HCT116 (cell line): ENCODE data around the gene MTOR. TPM values are rescaled to one million over a fixed set of nuclear protein-coding genes. Genes with fewer than 3 reads are reported as not detected.

ENCODE experiments used
- ATAC-seq: fragments of 200-7000 bp; cut with Tn5 transposase; 2 replicates; pipeline ENCODE4 v1.9.1; 2020; ENCODE audit warnings: mild to moderate bottlenecking, moderate library complexity
- BruUV-seq: library from RNA; stranded (reverse); fragments of 400-500 nt; replicated peaks from 2 replicates; lab custom pipeline; 2021; lab: Mats Ljungman, UMichigan
- CTCF ChIA-PET: fragments of 300-600 bp; sonication (Branson Sonifier 250); formaldehyde crosslinking; loops from one replicate; lab custom pipeline; 2021; ENCODE audit warnings: antibody characterized with exemption; lab: Charles Lee
- POLR2A ChIA-PET: fragments of 300-600, 350-600 bp; sonication (Branson Sonifier 250); formaldehyde crosslinking; loops from one replicate; lab custom pipeline; 2021; ENCODE audit warnings: antibody characterized with exemption; lab: Charles Lee
- RAD21 ChIA-PET, 2 experiments: fragments of 300-600 bp; sonication (Branson Sonifier 250); formaldehyde crosslinking; loops; one replicate each; lab custom pipeline; 2023; ENCODE audit warnings: low total read pairs in 2 of 2; ENCODE audit not compliant: uncharacterized antibody in 2 of 2, unreplicated experiment in 2 of 2, low non-redundant PET in 1 of 2; lab: Charles Lee
- DNase-seq: peaks from one replicate; pipeline ENCODE4 v3.0.0-alpha.2; 2010; ENCODE audit warnings: low read depth, low spot score
- H2AFZ ChIP-seq: fragments of 200-600 bp; shearing (Covaris generic), sonication (generic); 2 replicates; pipeline ENCODE4 v1.6.1; 2017; ENCODE audit warnings: low read depth, mixed run types, mixed read lengths, antibody characterized with exemption, low read length; ENCODE audit not compliant: poor library complexity, severe bottlenecking
- H3K27ac ChIP-seq: 2 replicates; pipeline ENCODE4 v1.5.1; 2012; ENCODE audit warnings: low read depth, low read length
- H3K27me3 ChIP-seq: fragments of 200-600 bp; sonication (generic); 2 replicates; pipeline ENCODE4 v1.6.1; 2016; ENCODE audit warnings: mixed run types, low read length, mixed read lengths; ENCODE audit not compliant: insufficient read depth
- H3K36me3 ChIP-seq, 2 experiments: fragments of 200-500 bp in 1 of 2; fragments of 200-600 bp in 1 of 2; sonication (Bioruptor generic) in 1 of 2; sonication (generic) in 1 of 2; 2 replicates each; pipeline versions ENCODE4 v1.5.1 to v1.6.1; 2014 to 2016; ENCODE audit warnings: low read length in 2 of 2, inconsistent platforms in 1 of 2, mixed read lengths in 1 of 2, mixed run types in 1 of 2; ENCODE audit not compliant: insufficient read depth in 2 of 2, control insufficient read depth in 1 of 2
- H3K4me1 ChIP-seq, 2 experiments: fragments of 200-600 bp in 1 of 2; sonication (generic) in 1 of 2; 2 replicates each; pipeline versions ENCODE4 v1.5.1 to v1.6.1; 2012 to 2017; ENCODE audit warnings: low read length in 2 of 2, inconsistent platforms in 1 of 2, mild to moderate bottlenecking in 1 of 2, mixed read lengths in 1 of 2, mixed run types in 1 of 2, moderate library complexity in 1 of 2; ENCODE audit not compliant: insufficient read depth in 2 of 2, control insufficient read depth in 1 of 2
- H3K4me2 ChIP-seq: fragments of 200-600 bp; sonication (generic); 2 replicates; pipeline ENCODE4 v1.6.1; 2017; ENCODE audit warnings: mixed run types, low read length, mixed read lengths
- H3K4me3 ChIP-seq, 2 experiments: fragments of 200-600 bp in 1 of 2; sonication (generic) in 1 of 2; replicated peaks in 1 of 2; 2 replicates each; pipeline ENCODE4 v1.5.1; 2011 to 2016; ENCODE audit warnings: low read length in 2 of 2, control low read depth in 1 of 2, low read depth in 1 of 2, mild to moderate bottlenecking in 1 of 2, mixed read lengths in 1 of 2, mixed run types in 1 of 2
- H3K79me2 ChIP-seq: fragments of 200-600 bp; sonication (generic); 2 replicates; pipeline ENCODE4 v1.6.1; 2017; ENCODE audit warnings: mild to moderate bottlenecking, mixed run types, low read length, moderate library complexity, mixed read lengths; ENCODE audit not compliant: insufficient read depth
- H3K9ac ChIP-seq: fragments of 200-600 bp; sonication (generic); 2 replicates; pipeline ENCODE4 v1.6.1; 2016; ENCODE audit warnings: low read length, mixed read lengths
- H3K9me2 ChIP-seq: fragments of 200-600 bp; sonication (generic), shearing (Covaris generic); 2 replicates; pipeline ENCODE4 v1.6.1; 2017; ENCODE audit warnings: mixed run types, mild to moderate bottlenecking, moderate library complexity; ENCODE audit not compliant: insufficient read depth
- H3K9me3 ChIP-seq, 2 experiments: fragments of 200-500 bp in 1 of 2; fragments of 200-600 bp in 1 of 2; sonication (Bioruptor generic) in 1 of 2; sonication (generic) in 1 of 2; 2 replicates each; pipeline ENCODE4 v1.6.1; 2014 to 2017; ENCODE audit warnings: low read length in 2 of 2, mixed read lengths in 2 of 2, inconsistent platforms in 1 of 2, low read depth in 1 of 2, mild to moderate bottlenecking in 1 of 2, mixed run types in 1 of 2, moderate library complexity in 1 of 2; ENCODE audit not compliant: control insufficient read depth in 1 of 2, insufficient read depth in 1 of 2
- H4K20me1 ChIP-seq: fragments of 200-600 bp; sonication (generic), shearing (Covaris generic); 2 replicates; pipeline ENCODE4 v1.6.1; 2017; ENCODE audit warnings: mixed run types, mild to moderate bottlenecking, moderate library complexity; ENCODE audit not compliant: insufficient read depth
- EGR1 ChIP-seq: IDR thresholded peaks from 2 replicates; pipeline ENCODE4 v1.6.1; 2012; ENCODE audit warnings: low read depth
- JUND ChIP-seq: IDR thresholded peaks from 2 replicates; pipeline ENCODE4 v1.6.1; 2012
- SP1 ChIP-seq: IDR thresholded peaks from 2 replicates; pipeline ENCODE4 v1.6.1; 2012; ENCODE audit warnings: low read depth
- YY1 ChIP-seq: IDR thresholded peaks from 2 replicates; pipeline ENCODE4 v1.6.1; 2011; ENCODE audit warnings: low read length, low read depth, moderate library complexity, mild to moderate bottlenecking; ENCODE audit not compliant: insufficient replicate concordance; ENCODE audit errors: extremely low read depth
- ZFX ChIP-seq: fragments of 450-650 bp; IDR thresholded peaks from 2 replicates; pipeline ENCODE4 v1.6.1; 2017
- ZNF274 ChIP-seq: fragments of 200-500 bp; sonication (Bioruptor generic); IDR thresholded peaks from 2 replicates; pipeline ENCODE4 v1.6.1; 2014; ENCODE audit warnings: mild to moderate bottlenecking, low read depth, low read length, inconsistent platforms
- intact Hi-C: fragments of 100-400 bp; cut with micrococcal nuclease; formaldehyde crosslinking; loops from 2 replicates; pipeline ENCODE4 v1.10.0; 2022
- total RNA-seq: library from RNA; stranded (reverse); gene quantifications from one replicate; pipeline ENCODE4 v1.2.1, GENCODE V29; 2021; ENCODE audit not compliant: unreplicated experiment
- TF ChIP-seq, protein P1 (sequence below): IDR thresholded peaks from 2 replicates; pipeline ENCODE4 v1.6.1; 2012
- TF ChIP-seq, protein P2 (sequence below): IDR thresholded peaks from 2 replicates; pipeline ENCODE4 v1.6.1; 2012; ENCODE audit warnings: low read depth
- TF ChIP-seq, protein P3 (sequence below): IDR thresholded peaks from 2 replicates; pipeline ENCODE4 v1.6.1; 2011; ENCODE audit warnings: mild to moderate bottlenecking, low read length, moderate library complexity; ENCODE audit not compliant: insufficient replicate concordance; ENCODE audit errors: extremely low read depth

Gene MTOR
- total RNA-seq, 1 experiment from 2014 or later = 42.2 TPM

DNA sequence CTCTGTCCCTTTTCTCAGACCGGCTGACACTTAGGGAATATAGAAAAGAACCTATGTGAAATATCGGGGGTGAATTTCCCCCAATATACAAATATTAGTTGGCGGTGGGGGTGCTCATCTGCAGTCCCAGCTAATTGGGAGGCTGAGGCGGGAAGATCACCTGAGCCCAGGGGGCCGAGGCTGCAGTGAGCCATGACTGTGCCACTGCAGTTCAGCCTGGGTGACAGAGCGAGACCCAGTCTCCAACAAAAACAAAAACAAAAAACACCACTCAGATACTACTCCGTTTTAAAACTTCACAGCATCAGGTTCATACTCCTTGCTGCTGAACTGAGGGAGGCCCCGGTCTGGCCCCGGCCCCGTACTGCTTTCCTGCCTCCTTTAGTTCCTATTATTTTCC, 156.8 kb downstream of the MTOR start:
- ChIA-PET RAD21 (no interaction called here), POLR2A (no interaction called here), CTCF (no interaction called here)
- no peak overlapping the region for H3K9ac ChIP-seq
- H3K4me1 ChIP-seq = peaks cover 0 to under 1% of the 10 kb centered on the region in 2 experiments; a peak in 2 of 4 replicates
- H3K4me2 ChIP-seq = no peak overlapping the region
- H3K9me2 ChIP-seq = no peaks in the 10 kb centered on the region
- BruUV-seq = no TSS peak
- no peak overlapping the region for H2AFZ ChIP-seq
- intact Hi-C loops = no loop called here
- DNase-seq (no peak), ATAC-seq (no peak)
- H3K9me3 ChIP-seq = no peaks in the 10 kb centered on the region
- peaks cover 19 to 22% of the 10 kb centered on the region in 2 experiments; a peak in 3 of 4 replicates for H3K36me3 ChIP-seq
- no peaks in the 10 kb centered on the region for H3K27me3 ChIP-seq
- no peak overlapping the region for H3K4me3 ChIP-seq
- H3K27ac ChIP-seq = no peak overlapping the region
- TF ChIP-seq EGR1 = no peak
- TF ChIP-seq, protein P1, sequence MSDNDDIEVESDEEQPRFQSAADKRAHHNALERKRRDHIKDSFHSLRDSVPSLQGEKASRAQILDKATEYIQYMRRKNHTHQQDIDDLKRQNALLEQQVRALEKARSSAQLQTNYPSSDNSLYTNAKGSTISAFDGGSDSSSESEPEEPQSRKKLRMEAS = no peak
- no peaks in the 10 kb centered on the region for H3K79me2 ChIP-seq
- no peaks in the 10 kb centered on the region for H4K20me1 ChIP-seq

DNA sequence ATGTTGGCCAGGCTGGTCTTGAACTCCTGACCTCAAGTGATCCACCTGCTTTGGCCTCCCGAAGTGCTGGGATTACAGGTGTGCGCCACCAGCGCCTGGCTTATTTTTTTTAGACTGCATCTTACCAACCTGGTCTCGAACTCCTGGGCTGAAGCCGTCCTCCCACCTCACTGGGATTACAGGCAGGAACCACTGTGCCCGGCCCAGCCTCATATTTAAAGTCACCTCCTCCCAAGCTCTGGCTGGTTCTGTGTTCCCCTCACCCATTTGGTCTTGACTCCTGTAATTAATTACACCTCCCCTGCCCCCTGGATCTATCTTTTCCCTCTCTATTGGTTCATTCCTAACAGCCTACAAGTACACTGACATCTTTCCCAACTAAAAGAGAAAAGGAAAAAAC, 161.0 kb downstream of the MTOR start:
- H2AFZ ChIP-seq = no peak overlapping the region
- TF ChIP-seq ZNF274 (no peak), ZFX (no peak), JUND (no peak), YY1 (no peak), SP1 (no peak)
- TF ChIP-seq, protein P2, sequence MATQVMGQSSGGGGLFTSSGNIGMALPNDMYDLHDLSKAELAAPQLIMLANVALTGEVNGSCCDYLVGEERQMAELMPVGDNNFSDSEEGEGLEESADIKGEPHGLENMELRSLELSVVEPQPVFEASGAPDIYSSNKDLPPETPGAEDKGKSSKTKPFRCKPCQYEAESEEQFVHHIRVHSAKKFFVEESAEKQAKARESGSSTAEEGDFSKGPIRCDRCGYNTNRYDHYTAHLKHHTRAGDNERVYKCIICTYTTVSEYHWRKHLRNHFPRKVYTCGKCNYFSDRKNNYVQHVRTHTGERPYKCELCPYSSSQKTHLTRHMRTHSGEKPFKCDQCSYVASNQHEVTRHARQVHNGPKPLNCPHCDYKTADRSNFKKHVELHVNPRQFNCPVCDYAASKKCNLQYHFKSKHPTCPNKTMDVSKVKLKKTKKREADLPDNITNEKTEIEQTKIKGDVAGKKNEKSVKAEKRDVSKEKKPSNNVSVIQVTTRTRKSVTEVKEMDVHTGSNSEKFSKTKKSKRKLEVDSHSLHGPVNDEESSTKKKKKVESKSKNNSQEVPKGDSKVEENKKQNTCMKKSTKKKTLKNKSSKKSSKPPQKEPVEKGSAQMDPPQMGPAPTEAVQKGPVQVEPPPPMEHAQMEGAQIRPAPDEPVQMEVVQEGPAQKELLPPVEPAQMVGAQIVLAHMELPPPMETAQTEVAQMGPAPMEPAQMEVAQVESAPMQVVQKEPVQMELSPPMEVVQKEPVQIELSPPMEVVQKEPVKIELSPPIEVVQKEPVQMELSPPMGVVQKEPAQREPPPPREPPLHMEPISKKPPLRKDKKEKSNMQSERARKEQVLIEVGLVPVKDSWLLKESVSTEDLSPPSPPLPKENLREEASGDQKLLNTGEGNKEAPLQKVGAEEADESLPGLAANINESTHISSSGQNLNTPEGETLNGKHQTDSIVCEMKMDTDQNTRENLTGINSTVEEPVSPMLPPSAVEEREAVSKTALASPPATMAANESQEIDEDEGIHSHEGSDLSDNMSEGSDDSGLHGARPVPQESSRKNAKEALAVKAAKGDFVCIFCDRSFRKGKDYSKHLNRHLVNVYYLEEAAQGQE = no peak
- TF ChIP-seq, protein P3, sequence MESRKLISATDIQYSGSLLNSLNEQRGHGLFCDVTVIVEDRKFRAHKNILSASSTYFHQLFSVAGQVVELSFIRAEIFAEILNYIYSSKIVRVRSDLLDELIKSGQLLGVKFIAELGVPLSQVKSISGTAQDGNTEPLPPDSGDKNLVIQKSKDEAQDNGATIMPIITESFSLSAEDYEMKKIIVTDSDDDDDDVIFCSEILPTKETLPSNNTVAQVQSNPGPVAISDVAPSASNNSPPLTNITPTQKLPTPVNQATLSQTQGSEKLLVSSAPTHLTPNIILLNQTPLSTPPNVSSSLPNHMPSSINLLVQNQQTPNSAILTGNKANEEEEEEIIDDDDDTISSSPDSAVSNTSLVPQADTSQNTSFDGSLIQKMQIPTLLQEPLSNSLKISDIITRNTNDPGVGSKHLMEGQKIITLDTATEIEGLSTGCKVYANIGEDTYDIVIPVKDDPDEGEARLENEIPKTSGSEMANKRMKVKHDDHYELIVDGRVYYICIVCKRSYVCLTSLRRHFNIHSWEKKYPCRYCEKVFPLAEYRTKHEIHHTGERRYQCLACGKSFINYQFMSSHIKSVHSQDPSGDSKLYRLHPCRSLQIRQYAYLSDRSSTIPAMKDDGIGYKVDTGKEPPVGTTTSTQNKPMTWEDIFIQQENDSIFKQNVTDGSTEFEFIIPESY = no peak
- ChIA-PET RAD21 (interaction anchor here in 1 of 2 experiments (0.8 kb wide), 1 partner anchor 64 kb away, joined by 3 read pairs; no protein-coding TSS in a partner anchor), POLR2A (no interaction called here), CTCF (no interaction called here)
- no peaks in the 10 kb centered on the region for H3K27me3 ChIP-seq
- no TSS peak for BruUV-seq
- H3K9ac ChIP-seq = no peak overlapping the region
- no peak overlapping the region for H3K27ac ChIP-seq
- peaks cover 9 to 10% of the 10 kb centered on the region in 2 experiments; a peak in 3 of 4 replicates for H3K36me3 ChIP-seq
- no peak overlapping the region for H3K4me3 ChIP-seq
- no peak for DNase-seq
- H3K79me2 ChIP-seq = peaks cover 32% of the 10 kb centered on the region
- no peak overlapping the region for H3K4me2 ChIP-seq
- intact Hi-C loops = no loop called here
- peaks cover 6 to 18% of the 10 kb centered on the region in 2 experiments for H3K4me1 ChIP-seq
- H3K9me2 ChIP-seq = no peaks in the 10 kb centered on the region
- no peaks in the 10 kb centered on the region; the same call in 1 of the 2 replicates for H4K20me1 ChIP-seq
- H3K9me3 ChIP-seq = no peaks in the 10 kb centered on the region
- no peak for ATAC-seq
